ENCODE data around the gene GNPAT.
A peak's percentile ranks its signal among the peaks of the same experiment; 100 is the strongest.

GNPAT gene

DNA sequence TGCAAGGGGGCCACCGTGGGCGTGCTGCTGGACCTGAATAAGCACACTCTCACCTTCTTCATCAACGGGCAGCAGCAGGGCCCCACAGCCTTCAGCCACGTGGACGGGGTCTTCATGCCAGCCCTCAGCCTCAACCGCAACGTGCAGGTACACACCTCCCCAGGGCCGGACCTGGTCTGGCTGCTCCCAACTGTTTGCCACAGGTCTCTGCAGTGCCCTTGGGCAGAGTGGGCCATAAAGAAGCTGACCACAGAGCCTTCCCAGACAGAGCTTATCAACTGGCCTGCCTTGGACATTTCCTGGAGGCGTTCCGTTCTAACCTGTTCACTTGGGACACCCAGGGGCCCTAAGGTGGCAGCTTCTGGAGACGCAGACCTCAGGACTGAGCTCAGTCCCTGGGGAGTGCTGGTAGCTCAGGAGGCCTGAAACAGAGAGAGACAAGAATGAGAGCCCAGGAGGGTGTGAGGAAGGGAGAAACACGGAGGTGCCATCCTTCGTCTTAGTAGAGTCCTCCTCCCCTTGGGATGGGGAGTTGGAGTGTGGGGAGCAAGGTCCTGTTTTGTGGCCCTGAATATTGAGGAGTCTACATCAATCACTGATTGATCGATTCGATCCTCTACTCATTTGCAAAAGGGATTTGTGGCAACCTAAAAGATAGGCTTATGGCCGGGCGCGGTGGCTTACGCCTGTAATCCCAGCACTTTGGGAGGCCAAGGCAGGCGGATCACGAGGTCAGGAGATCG lies 27.0 kb upstream of the GNPAT start:
- Histone ChIP-seq H3K9me3 (ENCODE audit: low read length) (no peaks in the 10 kb centered on the region), H3K4me2 (ENCODE audit: low read length) (no peak overlapping the region), H3K9ac (ENCODE audit: low read length) (no peak overlapping the region), H3K27ac (ENCODE audit: low read depth, low read length, poor library complexity, severe bottlenecking) (no peak overlapping the region), H3K4me1 (ENCODE audit: insufficient read depth, low read length, severe bottlenecking) (peaks cover 29% of the 10 kb centered on the region), H3K36me3 (ENCODE audit: insufficient read depth, low read length) (no peaks in the 10 kb centered on the region), H3K27me3 (ENCODE audit: insufficient read depth, low read length) (no peaks in the 10 kb centered on the region), H3K4me3 (ENCODE audit: low read depth, low read length, poor library complexity, severe bottlenecking) (no peak overlapping the region), H3K79me2 (ENCODE audit: insufficient read depth, low read length) (no peaks in the 10 kb centered on the region), H3K9me2 (ENCODE audit: low read depth, low read length) (no peaks in the 10 kb centered on the region), H4K20me1 (ENCODE audit: insufficient read depth, low read length) (no peaks in the 10 kb centered on the region), H3F3A (ENCODE audit: insufficient read depth, low read length) (no peaks in the 10 kb centered on the region), H2AFZ (ENCODE audit: low read length) (no peak overlapping the region)
- TF ChIP-seq CTCF (IDR thresholded peaks at IDR 0.05; ENCODE audit: low read length) (no peak), EZH2 (IDR thresholded peaks at IDR 0.05; ENCODE audit: borderline replicate concordance, low read length) (no peak)

- no peaks in the 10 kb centered on the region for H3K9me3 ChIP-seq (ENCODE audit: low read length)
- H3K79me2 ChIP-seq (ENCODE audit: insufficient read depth, low read length) = no peaks in the 10 kb centered on the region
- H2AFZ ChIP-seq (ENCODE audit: low read length) = no peak overlapping the region
- peak overlapping the region; percentile 45 for H3K4me3 ChIP-seq (ENCODE audit: low read depth, low read length, poor library complexity, severe bottlenecking)
- no peaks in the 10 kb centered on the region for H3F3A ChIP-seq (ENCODE audit: insufficient read depth, low read length)
- H3K4me1 ChIP-seq (ENCODE audit: insufficient read depth, low read length, severe bottlenecking) = peaks cover 29% of the 10 kb centered on the region
- no peaks in the 10 kb centered on the region for H3K27me3 ChIP-seq (ENCODE audit: insufficient read depth, low read length)
- H3K27ac ChIP-seq (ENCODE audit: low read depth, low read length, poor library complexity, severe bottlenecking) = no peak overlapping the region
- TF ChIP-seq EZH2 (IDR thresholded peaks at IDR 0.05; ENCODE audit: borderline replicate concordance, low read length) = no peak
- no peak for TF ChIP-seq CTCF (IDR thresholded peaks at IDR 0.05; ENCODE audit: low read length)
- H3K4me2 ChIP-seq (ENCODE audit: low read length) = peak overlapping the region; percentile 64
- H4K20me1 ChIP-seq (ENCODE audit: insufficient read depth, low read length) = no peaks in the 10 kb centered on the region
- H3K9me2 ChIP-seq (ENCODE audit: low read depth, low read length) = no peaks in the 10 kb centered on the region
- H3K9ac ChIP-seq (ENCODE audit: low read length) = peak overlapping the region; percentile 7; the same call in 1 of the 2 replicates
- no peaks in the 10 kb centered on the region for H3K36me3 ChIP-seq (ENCODE audit: insufficient read depth, low read length)
Observed at GRCh38 chr1:231214918-231215680, 25.9 kb upstream of the GNPAT start.

GRCh38 chr1:231215681-231216385 lies 25.2 kb upstream of the GNPAT start:
- Histone ChIP-seq H3K36me3 (ENCODE audit: insufficient read depth, low read length) (no peaks in the 10 kb centered on the region), H3K4me1 (ENCODE audit: insufficient read depth, low read length, severe bottlenecking) (peaks cover 29% of the 10 kb centered on the region), H3K27me3 (ENCODE audit: insufficient read depth, low read length) (no peaks in the 10 kb centered on the region), H3K9me2 (ENCODE audit: low read depth, low read length) (no peaks in the 10 kb centered on the region), H2AFZ (ENCODE audit: low read length) (no peak overlapping the region), H3K4me2 (ENCODE audit: low read length) (peak overlapping the region; percentile 64), H3F3A (ENCODE audit: insufficient read depth, low read length) (no peaks in the 10 kb centered on the region), H4K20me1 (ENCODE audit: insufficient read depth, low read length) (no peaks in the 10 kb centered on the region), H3K9ac (ENCODE audit: low read length) (peak overlapping the region; percentile 7; the same call in 1 of the 2 replicates), H3K4me3 (ENCODE audit: low read depth, low read length, poor library complexity, severe bottlenecking) (peak overlapping the region; percentile 45), H3K27ac (ENCODE audit: low read depth, low read length, poor library complexity, severe bottlenecking) (no peak overlapping the region), H3K79me2 (ENCODE audit: insufficient read depth, low read length) (no peaks in the 10 kb centered on the region), H3K9me3 (ENCODE audit: low read length) (no peaks in the 10 kb centered on the region)
- TF ChIP-seq EZH2 (IDR thresholded peaks at IDR 0.05; ENCODE audit: borderline replicate concordance, low read length) = no peak
- no peak for TF ChIP-seq CTCF (IDR thresholded peaks at IDR 0.05; ENCODE audit: low read length)
